C4-2B (cell line): ENCODE results near the gene ARMC9.

Experiments
- H3K27ac ChIP-seq: fragments of 450-650 bp; 2 replicates; pipeline ENCODE4 v1.5.1; 2017
- ZFX ChIP-seq: fragments of 450-650 bp; IDR thresholded peaks from 2 replicates; pipeline ENCODE4 v1.6.1; 2017
- TF ChIP-seq, protein P1 (sequence below): fragments of 450-650 bp; conservative IDR thresholded peaks from 2 replicates; pipeline ENCODE4 v1.5.1; 2017; ENCODE audit warnings: mild to moderate bottlenecking

ARMC9 gene

GRCh38 chr2:231379266-231380215 lies 181.1 kb downstream of the ARMC9 start:
- TF ChIP-seq ZFX, result no peak
- TF ChIP-seq, protein P1, sequence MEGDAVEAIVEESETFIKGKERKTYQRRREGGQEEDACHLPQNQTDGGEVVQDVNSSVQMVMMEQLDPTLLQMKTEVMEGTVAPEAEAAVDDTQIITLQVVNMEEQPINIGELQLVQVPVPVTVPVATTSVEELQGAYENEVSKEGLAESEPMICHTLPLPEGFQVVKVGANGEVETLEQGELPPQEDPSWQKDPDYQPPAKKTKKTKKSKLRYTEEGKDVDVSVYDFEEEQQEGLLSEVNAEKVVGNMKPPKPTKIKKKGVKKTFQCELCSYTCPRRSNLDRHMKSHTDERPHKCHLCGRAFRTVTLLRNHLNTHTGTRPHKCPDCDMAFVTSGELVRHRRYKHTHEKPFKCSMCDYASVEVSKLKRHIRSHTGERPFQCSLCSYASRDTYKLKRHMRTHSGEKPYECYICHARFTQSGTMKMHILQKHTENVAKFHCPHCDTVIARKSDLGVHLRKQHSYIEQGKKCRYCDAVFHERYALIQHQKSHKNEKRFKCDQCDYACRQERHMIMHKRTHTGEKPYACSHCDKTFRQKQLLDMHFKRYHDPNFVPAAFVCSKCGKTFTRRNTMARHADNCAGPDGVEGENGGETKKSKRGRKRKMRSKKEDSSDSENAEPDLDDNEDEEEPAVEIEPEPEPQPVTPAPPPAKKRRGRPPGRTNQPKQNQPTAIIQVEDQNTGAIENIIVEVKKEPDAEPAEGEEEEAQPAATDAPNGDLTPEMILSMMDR, result no peak
- H3K27ac ChIP-seq, result peak overlapping the region; percentile 17; the same call in 1 of the 2 replicates

GRCh38 chr2:231380307-231380706 lies 181.9 kb downstream of the ARMC9 start:
- TF ChIP-seq ZFX, result no peak
- TF ChIP-seq, protein P1, result no peak
- H3K27ac ChIP-seq, result no peak overlapping the region

DNA sequence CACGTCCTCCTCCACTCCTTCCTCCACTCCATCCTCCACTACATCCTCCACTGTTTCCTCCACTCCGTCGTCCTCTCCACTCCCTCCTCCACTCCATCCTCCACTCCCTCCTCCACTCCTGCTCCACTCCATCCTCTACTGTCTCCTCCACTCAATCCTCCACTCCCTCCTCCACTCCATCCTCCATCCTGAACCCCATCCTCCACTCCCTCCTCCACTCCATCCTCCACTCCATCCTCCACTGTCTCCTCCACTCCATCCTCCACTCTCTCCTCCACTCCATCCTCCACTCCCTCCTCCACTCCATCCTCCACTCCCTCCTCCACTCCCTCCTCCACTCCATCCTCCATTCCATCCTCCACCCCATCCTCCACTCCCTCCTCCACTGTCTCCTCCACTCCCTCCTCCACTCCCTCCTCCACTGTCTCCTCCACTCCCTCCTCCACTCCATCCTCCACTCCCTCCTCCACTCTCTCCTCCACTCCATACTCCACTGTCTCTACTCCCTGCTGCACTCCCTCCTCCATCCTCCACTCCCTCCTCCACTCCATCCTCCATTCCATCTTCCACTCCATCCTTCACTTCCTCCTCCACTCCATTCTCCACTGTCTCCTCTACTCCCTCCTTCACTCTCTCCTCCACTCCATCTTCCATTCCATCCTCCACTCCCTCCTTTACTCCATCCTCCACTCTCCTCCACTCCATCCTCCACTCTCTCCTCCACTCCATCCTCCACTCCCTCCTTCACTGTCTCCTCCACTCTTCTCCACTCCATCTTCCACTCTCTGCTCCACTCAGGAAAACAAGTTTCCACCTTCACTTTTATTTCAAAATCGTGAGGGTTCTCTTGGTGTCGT lies 182.8 kb downstream of the ARMC9 start:
- H3K27ac ChIP-seq, result no peak overlapping the region
- TF ChIP-seq, protein P1, result no peak
- TF ChIP-seq ZFX, result no peak

DNA sequence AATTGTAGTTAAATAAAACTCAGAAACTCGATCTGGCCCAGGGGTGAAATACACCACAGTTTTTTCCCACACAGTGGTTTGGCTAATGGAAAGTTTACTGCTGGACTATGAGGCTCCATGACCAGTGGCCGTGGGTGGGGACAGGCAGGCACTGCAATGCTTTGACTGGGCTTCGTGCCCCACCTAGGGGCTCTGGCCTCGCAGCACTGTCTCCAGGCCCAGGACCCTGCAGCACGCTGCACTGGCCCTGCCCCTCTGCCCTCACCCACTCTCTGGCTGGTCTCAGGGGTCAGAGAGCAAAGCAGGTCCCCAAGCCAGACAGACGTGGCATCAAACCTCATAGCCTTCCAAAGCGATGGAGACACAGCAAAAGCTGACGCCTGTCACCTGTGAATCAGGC lies 183.7 kb downstream of the ARMC9 start:
- no peak for TF ChIP-seq ZFX
- TF ChIP-seq, protein P1, result no peak
- no peak overlapping the region for H3K27ac ChIP-seq

- TF ChIP-seq ZFX, result no peak
- TF ChIP-seq, protein P1, result no peak
- no peak overlapping the region for H3K27ac ChIP-seq
Measured at GRCh38 chr2:231383416-231384108, 185.1 kb downstream of the ARMC9 start.

- TF ChIP-seq, protein P1, result no peak
- no peak for TF ChIP-seq ZFX
- no peak overlapping the region for H3K27ac ChIP-seq
Measured at GRCh38 chr2:231384109-231384435, 185.6 kb downstream of the ARMC9 start.
